GM18861 (cell line): Measurements from ENCODE around the gene SLC4A4.

ENCODE experiments used
- ATAC-seq: cut with Tn5 transposase; IDR thresholded peaks from one replicate; pipeline ENCODE4 v1.9.1; 2021; ENCODE audit not compliant: unreplicated experiment

Gene SLC4A4

DNA sequence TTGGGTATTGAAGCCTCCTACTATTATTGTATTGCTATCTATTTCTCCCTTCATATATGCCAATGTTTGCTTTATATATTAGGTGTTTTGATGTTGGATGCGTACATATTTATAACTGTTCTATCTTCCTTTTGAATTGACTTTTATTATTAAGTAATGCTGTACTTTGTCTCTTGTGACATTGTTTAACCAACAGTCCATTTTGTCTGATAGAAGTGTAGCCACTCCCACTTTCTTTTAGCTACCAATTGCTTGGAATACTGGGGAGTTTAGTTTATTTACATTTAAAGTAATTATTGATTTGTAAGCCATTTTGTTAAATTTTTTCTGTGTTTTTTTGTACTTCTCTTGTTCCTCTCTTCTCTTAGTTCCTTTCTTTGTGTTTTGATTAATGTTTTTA, 249.2 kb downstream of the SLC4A4 start:
- no peak for ATAC-seq

DNA sequence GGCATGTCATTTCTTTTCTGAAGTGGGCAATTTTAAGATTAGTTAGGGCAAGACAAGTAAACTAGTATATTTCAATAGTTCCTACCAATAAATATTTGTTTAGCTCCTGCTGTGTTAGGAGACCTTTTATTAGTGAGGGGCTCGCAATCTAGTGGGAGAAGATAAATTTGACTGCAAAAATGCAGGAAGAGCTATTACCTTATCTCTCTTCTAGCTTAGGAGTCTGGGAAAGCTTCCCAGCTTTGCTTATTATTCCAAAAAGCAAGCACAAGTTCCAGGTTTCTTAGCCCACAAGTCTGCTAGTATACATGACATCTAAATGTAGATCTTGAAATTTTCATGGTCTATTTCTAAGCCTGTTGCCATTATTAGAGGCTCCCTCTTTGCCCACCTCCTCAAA, 254.0 kb downstream of the SLC4A4 start:
- no peak for ATAC-seq

DNA sequence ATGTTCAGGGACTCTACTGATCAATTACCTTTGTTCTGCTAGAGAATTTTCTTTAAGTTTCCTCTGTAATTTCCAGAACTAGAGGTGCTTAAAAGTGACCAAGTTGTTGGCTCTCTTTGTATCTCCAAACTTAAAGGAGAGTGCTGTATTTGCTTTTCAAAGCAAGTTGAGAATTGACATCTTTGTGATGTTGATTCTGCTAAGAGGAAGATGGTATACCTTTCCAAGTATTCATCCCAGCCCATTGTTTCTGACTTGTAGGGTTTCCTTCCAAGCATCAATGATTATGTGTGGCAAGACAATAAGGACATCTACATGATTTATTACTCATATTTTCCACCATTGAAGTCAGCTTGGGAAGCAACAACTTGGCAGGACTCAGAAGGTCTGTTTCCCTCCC, 254.5 kb downstream of the SLC4A4 start:
- ATAC-seq, result no peak

DNA sequence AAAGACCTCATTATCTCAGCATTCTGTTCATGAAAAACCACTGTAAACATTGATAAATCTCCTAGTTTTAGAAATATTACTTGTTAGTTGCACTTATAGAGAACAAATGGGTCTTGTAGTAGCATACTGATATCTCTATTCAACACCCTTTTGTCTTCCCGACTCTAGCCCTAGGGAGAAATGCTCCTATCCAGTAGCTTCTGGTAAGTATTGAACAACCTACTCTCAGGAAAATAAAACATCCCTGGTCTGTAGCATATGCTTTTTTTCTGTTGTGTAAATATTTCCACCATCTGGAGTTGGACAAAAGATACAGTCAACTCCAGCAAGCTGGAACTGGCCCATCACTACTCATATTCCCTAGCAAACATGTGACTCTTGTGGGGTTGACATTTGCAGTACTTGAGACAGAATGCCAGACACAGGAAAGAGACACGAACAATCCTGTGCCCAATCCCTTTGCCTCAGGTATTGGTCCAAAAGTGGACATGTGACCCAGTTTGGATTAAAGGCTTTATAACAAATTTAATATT, 256.8 kb downstream of the SLC4A4 start:
- no peak for ATAC-seq

DNA sequence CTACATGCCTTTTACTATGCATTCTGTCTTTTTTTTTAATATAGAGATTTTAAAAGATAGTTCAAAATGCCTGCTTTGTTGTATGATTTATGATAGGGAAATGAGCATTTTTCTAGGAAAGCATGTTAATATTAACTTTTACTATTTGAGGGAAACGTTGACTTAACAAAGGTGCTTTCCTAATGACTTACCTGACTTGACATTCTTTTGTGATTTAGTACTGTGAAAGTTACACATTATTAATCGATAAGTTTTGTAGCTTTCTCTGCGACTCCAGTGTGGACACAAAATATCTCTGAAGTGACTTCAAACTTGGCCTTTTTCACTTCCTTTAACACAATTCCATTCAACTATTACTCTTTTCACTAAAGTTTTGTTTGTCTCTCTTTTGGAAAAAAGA, 260.8 kb downstream of the SLC4A4 start:
- no peak for ATAC-seq

DNA sequence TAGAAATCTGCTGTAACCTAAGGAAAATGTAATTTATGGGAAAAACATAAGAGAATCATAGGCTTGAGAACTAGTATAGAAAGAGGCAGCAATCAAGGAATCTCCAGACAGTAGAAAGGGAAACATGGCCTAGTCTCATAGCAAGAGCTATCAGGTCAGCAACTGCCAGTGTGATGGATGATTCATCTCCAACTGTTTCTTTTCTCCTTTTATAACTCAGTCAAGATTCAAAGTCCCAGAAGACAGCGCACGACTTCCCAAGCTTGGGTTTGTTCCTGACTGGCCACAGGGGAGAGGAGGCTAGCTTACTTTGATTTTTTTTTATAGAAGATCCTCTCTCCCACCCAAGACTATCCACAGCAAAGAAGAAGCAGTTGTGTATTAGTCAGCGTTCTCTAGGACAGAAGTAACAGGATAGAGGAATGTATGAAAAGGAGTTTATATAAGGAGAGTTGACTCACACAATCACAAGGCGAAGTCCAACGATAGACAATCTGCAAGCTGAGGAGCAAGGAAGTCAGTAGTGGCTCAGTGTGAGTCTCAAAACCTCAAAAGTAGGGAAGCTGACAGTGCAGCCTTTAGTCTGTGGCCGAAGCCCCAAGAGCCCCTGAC, 263.6 kb downstream of the SLC4A4 start:
- no peak for ATAC-seq

DNA sequence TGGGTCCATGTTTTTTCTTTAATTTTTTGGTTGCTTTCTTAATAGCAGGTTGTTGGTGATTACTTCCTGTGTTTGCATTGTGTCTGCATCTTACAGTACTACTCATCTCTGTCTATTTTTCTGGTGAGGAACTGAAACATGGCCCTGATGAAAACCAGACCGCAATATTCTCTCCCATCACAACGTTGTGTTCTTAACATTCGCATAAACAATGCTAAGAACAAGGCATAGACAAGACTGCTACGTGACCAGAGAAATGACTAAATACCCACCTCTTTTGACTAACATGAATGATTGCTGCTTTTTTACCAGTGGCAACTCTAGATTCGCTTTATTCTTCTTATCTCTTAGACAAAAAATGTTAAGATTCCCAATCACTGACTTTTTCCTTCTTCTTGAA, 266.0 kb downstream of the SLC4A4 start:
- peak; percentile 100 for ATAC-seq

DNA sequence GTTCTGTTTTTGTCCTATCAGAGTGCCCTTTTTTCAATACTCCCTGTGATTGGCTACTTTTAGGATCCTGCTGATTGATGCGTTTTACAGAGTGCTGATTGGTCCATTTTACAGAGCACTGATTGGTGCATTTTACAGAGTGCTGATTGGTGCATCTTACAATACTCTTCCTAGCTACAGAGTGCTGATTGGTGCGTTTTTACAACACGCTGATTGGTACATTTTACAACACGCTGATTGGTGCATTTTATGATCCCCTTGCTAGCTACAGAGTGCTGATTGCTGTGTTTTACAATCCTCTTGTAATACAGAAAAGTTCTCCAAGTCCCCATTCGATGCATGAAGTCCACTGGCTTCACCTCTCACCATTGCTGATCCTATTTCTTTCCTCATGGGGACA, 268.3 kb downstream of the SLC4A4 start:
- no peak for ATAC-seq

DNA sequence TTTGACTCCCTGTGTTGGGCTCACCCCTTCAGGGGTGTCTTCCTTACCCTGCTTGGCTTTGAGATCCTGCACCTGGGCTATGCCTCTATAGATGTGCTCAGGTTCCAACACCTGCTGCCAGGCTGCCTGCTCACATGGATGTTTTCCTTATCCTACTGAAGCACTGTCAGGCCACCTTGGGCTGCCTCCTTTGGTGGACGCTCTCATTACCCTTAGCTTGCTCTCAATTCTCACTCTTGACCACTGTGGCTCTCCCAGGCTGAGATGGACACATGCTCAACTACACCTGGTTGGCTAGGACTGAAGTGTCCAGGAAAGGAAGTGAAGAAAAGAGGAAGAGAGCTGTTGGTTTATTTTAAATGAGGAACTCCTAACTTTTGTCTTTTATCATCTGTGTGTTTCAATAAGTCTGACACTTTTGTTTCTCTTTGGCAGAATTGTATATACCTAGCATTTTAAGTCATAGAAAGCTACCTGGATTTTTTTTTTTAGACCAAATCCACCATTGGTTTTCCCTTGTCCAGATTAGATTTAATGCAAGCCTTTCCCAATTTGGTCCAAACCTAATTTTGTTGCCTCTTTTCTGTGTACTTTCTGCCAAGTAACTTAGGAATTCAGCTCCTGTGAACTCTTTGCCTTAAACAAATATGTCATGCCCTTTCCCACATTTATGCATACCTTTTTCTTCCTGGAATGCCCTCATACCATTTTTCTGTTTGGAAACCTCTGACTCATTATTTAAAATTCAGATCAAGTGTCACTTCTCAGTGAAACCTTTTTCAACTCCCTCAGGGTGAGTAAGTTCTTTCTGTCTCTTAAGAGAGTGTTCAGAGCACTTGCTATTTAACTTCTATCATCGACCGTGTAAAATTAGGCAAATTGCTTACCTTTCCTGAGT, 269.2 kb downstream of the SLC4A4 start:
- ATAC-seq, result no peak

DNA sequence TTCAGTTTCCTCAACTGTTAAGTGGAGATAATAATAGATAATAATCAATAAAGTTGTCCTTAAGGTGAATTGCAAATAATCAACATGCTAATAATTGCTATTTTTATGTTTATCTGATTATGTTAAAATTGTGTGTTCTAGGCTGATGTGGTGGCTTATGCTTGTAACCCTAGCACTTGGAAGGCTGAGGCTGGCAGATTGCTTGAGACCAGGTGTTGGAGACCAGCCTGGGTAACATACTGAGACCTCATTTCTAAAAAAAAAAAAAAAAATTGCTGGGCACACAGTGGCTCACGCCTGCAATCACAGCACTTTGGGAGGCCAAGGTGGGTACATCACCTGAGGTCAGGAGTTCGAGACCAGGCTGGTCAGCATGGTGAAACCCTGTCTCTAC, 269.9 kb downstream of the SLC4A4 start:
- ATAC-seq, result no peak

DNA sequence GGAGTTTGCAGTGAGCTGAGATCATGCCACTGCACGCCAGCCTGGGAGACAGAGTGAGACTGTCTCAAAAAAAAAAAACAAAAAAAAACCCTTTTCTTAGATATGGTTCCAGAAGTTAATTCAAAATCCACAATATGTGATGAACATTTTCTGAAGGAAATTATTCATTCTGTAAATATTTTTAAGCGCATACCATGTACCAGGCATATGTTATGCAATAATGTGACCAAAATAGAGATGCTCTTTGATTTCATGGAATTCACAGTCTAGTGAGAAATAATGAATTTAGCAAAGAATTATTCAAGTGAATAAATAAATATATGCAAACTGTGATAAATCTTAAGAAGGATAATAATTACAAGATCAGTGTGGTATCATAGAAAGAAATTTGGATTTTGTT, 270.3 kb downstream of the SLC4A4 start:
- no peak for ATAC-seq

DNA sequence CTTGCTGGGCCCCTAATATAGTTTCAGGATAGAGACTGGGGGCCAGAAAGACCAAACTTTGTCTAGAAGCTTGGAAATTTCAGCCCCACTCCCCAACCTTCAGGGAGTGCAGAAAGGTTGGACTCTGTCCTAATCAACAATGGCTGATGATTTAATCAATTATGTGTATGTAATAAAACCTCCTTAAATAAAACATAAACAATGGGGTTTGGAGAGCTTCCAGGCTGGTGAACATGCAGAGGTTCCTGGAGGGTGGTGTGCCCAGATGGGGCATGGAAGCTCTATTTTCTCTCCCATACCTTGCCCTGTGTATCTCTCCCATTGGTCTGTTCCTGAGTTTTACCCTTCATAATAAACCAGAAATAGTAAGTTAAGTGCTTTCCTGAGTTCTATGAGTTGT, 270.8 kb downstream of the SLC4A4 start:
- no peak for ATAC-seq

DNA sequence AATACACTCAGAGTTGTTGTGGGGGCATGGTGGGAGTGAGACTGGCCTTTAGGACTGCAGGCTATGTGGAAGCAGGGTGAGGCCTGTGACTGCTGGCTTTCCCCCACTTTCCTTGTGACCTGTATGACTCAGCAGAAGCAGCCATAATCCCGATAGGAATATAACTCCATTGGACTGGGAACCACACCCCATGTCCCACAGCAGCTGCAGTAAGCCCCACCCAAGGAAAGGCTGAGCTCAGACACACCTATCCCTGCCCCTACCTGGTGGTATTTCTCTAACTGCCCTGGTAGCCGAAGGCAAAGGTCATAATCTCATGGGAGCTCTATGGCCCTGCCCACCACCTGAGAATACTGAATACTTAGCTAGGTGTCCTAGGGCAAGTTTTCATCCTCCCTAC, 275.8 kb downstream of the SLC4A4 start:
- ATAC-seq, result no peak

DNA sequence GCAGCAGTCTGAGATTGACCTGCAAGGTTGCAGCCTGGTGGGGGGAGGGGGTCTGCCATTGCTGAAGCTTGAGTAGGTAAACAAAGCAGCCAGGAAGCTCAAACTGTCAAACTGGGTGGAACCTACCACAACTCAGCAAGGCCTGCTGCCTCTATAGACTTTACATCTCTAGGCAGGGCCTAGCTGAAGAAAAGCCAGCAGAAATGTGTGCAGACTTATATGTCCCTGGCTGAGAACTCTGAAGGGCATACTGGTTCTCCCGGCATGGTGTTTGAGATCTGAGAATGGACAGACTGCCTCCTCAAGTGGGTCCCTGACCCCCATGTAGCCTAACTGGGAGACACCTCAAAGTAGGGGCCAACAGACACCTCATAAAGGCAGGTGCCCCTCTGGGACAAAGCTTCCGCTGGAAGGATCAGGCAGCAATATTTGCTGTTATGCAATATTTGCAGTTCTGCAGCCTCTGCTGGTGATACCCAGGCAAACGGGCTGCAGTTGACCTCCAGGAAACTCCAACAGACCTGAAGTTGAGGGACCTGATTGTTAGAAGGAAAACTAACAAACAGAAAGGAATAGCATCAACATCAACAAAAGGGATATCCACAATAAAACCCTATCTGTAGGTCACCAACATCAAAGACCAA, 277.5 kb downstream of the SLC4A4 start:
- ATAC-seq, result no peak
